H9 (cell line): ENCODE data around the gene AEN. TPM values are rescaled to one million over a fixed set of nuclear protein-coding genes. Genes with fewer than 3 reads are reported as not detected.

Experiments
- DNase-seq: peaks from one replicate; pipeline ENCODE4 v3.0.0-alpha.2; 2017
- H2AFZ ChIP-seq: one replicate; pipeline ENCODE4 v1.6.1; 2013; ENCODE audit warnings: mild to moderate bottlenecking, low read length, control low read depth, moderate library complexity
- H2AK5ac ChIP-seq: 2 replicates; pipeline ENCODE4 v1.6.1; 2013; ENCODE audit warnings: low read length, control low read depth, mixed read lengths; ENCODE audit not compliant: insufficient read length
- H2BK120ac ChIP-seq: one replicate; pipeline ENCODE4 v1.6.1; 2013; ENCODE audit warnings: low read depth, mild to moderate bottlenecking, low read length, control low read depth, inconsistent platforms; ENCODE audit not compliant: poor library complexity, severe bottlenecking
- H2BK12ac ChIP-seq: 2 replicates; pipeline ENCODE4 v1.6.1; 2013; ENCODE audit warnings: low read length, control low read depth, mixed read lengths, low read depth; ENCODE audit not compliant: insufficient read length
- H2BK15ac ChIP-seq: 2 replicates; pipeline ENCODE4 v1.6.1; 2013; ENCODE audit warnings: low read depth, low read length, control low read depth
- H2BK20ac ChIP-seq: one replicate; pipeline ENCODE4 v1.6.1; 2013; ENCODE audit warnings: low read depth, mild to moderate bottlenecking, low read length, control low read depth, inconsistent platforms; ENCODE audit not compliant: poor library complexity, severe bottlenecking
- H2BK5ac ChIP-seq: 2 replicates; pipeline ENCODE4 v1.6.1; 2013; ENCODE audit warnings: low read length, control low read depth, mixed read lengths; ENCODE audit not compliant: insufficient read length
- H3K14ac ChIP-seq: 2 replicates; pipeline ENCODE4 v1.6.1; 2013; ENCODE audit warnings: low read length, control low read depth; ENCODE audit not compliant: insufficient read depth
- H3K18ac ChIP-seq: 2 replicates; pipeline ENCODE4 v1.6.1; 2013; ENCODE audit warnings: low read depth, mild to moderate bottlenecking, mixed read lengths, low read length, control low read depth; ENCODE audit not compliant: insufficient read length
- H3K23ac ChIP-seq: 2 replicates; pipeline ENCODE4 v1.6.1; 2013; ENCODE audit warnings: low read length, control low read depth, mixed read lengths, low read depth; ENCODE audit not compliant: insufficient read length
- H3K23me2 ChIP-seq: 2 replicates; pipeline ENCODE4 v1.6.1; 2013; ENCODE audit warnings: low read depth, mild to moderate bottlenecking, mixed read lengths, low read length, control low read depth; ENCODE audit not compliant: insufficient read length, poor library complexity, severe bottlenecking
- H3K27ac ChIP-seq: 2 replicates; pipeline ENCODE4 v1.5.1; 2013; ENCODE audit warnings: low read length, control low read depth, mixed read lengths, low read depth; ENCODE audit not compliant: insufficient read length
- H3K27me3 ChIP-seq: 2 replicates; pipeline ENCODE4 v1.6.1; 2013; ENCODE audit warnings: low read length, control low read depth, inconsistent platforms; ENCODE audit not compliant: insufficient read depth
- H3K4ac ChIP-seq: 2 replicates; pipeline ENCODE4 v1.6.1; 2013; ENCODE audit warnings: low read depth, mild to moderate bottlenecking, control low read depth, inconsistent platforms, low read length, moderate library complexity
- H3K4me1 ChIP-seq: 2 replicates; pipeline ENCODE4 v1.6.1; 2013; ENCODE audit warnings: low read length, control low read depth, inconsistent platforms; ENCODE audit not compliant: insufficient read depth
- H3K4me2 ChIP-seq: 2 replicates; pipeline ENCODE4 v1.6.1; 2013; ENCODE audit warnings: low read length, control low read depth, mixed read lengths; ENCODE audit not compliant: insufficient read length, insufficient read depth
- H3K56ac ChIP-seq: 2 replicates; pipeline ENCODE4 v1.6.1; 2013; ENCODE audit warnings: low read depth, mild to moderate bottlenecking, mixed read lengths, low read length, control low read depth; ENCODE audit not compliant: insufficient read length
- H3K79me1 ChIP-seq: 2 replicates; pipeline ENCODE4 v1.6.1; 2013; ENCODE audit warnings: low read depth, mild to moderate bottlenecking, moderate library complexity, low read length, control low read depth, inconsistent platforms; ENCODE audit not compliant: insufficient read depth, poor library complexity, severe bottlenecking
- H3K79me2 ChIP-seq: 2 replicates; pipeline ENCODE4 v1.6.1; 2013; ENCODE audit warnings: low read length, control low read depth, inconsistent platforms; ENCODE audit not compliant: insufficient read depth
- H3K9ac ChIP-seq: 2 replicates; pipeline ENCODE4 v1.6.1; 2013; ENCODE audit warnings: low read length, control low read depth, mixed read lengths; ENCODE audit not compliant: insufficient read length; ENCODE audit errors: extremely low read depth
- H3K9me3 ChIP-seq: one replicate; pipeline ENCODE4 v1.6.1; 2013; ENCODE audit warnings: low read depth, low read length, inconsistent platforms; ENCODE audit not compliant: control insufficient read depth
- H3T11ph ChIP-seq: one replicate; pipeline ENCODE4 v1.6.1; 2013; ENCODE audit warnings: mild to moderate bottlenecking, low read length, control low read depth, inconsistent platforms
- H4K20me1 ChIP-seq: one replicate; pipeline ENCODE4 v1.6.1; 2013; ENCODE audit not compliant: control insufficient read depth, insufficient read length, insufficient read depth
- H4K5ac ChIP-seq: 2 replicates; pipeline ENCODE4 v1.6.1; 2013; ENCODE audit warnings: low read depth, mild to moderate bottlenecking, mixed read lengths, low read length, control low read depth; ENCODE audit not compliant: insufficient read length
- H4K8ac ChIP-seq: replicated peaks from 2 replicates; pipeline ENCODE4 v1.6.1; 2013; ENCODE audit warnings: low read length, control low read depth, mixed read lengths, low read depth; ENCODE audit not compliant: insufficient read length
- H4K91ac ChIP-seq: 2 replicates; pipeline ENCODE4 v1.6.1; 2013; ENCODE audit warnings: low read depth, mild to moderate bottlenecking, moderate library complexity, mixed read lengths, low read length, control low read depth; ENCODE audit not compliant: insufficient read length
- H3K27ac Mint-ChIP-seq, 3 experiments: 2 replicates in 2 of 3; 3 replicates in 1 of 3; pipeline ENCODE4 v1.8.0; 2020 to 2021; ENCODE audit warnings: mixed read lengths in 3 of 3, mild to moderate bottlenecking in 1 of 3, moderate library complexity in 1 of 3
- H3K27me3 Mint-ChIP-seq: 2 replicates; pipeline ENCODE4 v1.8.0; 2021; ENCODE audit warnings: low read depth, mild to moderate bottlenecking, moderate library complexity, mixed read lengths
- H3K36me3 Mint-ChIP-seq, 3 experiments: 2 replicates in 2 of 3; 3 replicates in 1 of 3; pipeline ENCODE4 v1.8.0; 2020 to 2021; ENCODE audit warnings: low read depth in 3 of 3, mixed read lengths in 3 of 3; ENCODE audit not compliant: insufficient read depth in 1 of 3
- H3K4me1 Mint-ChIP-seq, 2 experiments: 2 replicates each; pipeline ENCODE4 v1.8.0; 2020; ENCODE audit warnings: mixed read lengths in 2 of 2
- H3K4me3 Mint-ChIP-seq, 2 experiments: 2 replicates in 1 of 2; 3 replicates in 1 of 2; pipeline ENCODE4 v1.8.0; 2020 to 2021; ENCODE audit warnings: mild to moderate bottlenecking in 2 of 2, mixed read lengths in 2 of 2, moderate library complexity in 1 of 2
- H3K9me3 Mint-ChIP-seq, 2 experiments: 2 replicates in 1 of 2; 3 replicates in 1 of 2; pipeline ENCODE4 v1.8.0; 2020; ENCODE audit warnings: mild to moderate bottlenecking in 2 of 2, mixed read lengths in 2 of 2, moderate library complexity in 1 of 2
- CTCF ChIP-seq: fragments of 200-600 bp; sonication (generic); conservative IDR thresholded peaks from 3 replicates; pipeline ENCODE4 v1.8.0; 2021; ENCODE audit warnings: antibody characterized with exemption, mild to moderate bottlenecking
- WGBS: extraction: QIAGEN DNeasy Blood & Tissue Kit; methylation state at CpG from one replicate; pipeline ENCODE4 v1.1.7; 2013; ENCODE audit warnings: missing lambda C conversion rate, low lambda C conversion rate, mixed read lengths; ENCODE audit not compliant: insufficient read length; ENCODE audit errors: extremely low coverage; 5-methylcytosine and 5-hydroxymethylcytosine counted together
- total RNA-seq: library from RNA; stranded (reverse); gene quantifications from 2 replicates; pipeline ENCODE4 v1.2.1, GENCODE V29; 2021

Gene AEN
- total RNA-seq, 1 experiment from 2014 or later = 132 TPM

DNA sequence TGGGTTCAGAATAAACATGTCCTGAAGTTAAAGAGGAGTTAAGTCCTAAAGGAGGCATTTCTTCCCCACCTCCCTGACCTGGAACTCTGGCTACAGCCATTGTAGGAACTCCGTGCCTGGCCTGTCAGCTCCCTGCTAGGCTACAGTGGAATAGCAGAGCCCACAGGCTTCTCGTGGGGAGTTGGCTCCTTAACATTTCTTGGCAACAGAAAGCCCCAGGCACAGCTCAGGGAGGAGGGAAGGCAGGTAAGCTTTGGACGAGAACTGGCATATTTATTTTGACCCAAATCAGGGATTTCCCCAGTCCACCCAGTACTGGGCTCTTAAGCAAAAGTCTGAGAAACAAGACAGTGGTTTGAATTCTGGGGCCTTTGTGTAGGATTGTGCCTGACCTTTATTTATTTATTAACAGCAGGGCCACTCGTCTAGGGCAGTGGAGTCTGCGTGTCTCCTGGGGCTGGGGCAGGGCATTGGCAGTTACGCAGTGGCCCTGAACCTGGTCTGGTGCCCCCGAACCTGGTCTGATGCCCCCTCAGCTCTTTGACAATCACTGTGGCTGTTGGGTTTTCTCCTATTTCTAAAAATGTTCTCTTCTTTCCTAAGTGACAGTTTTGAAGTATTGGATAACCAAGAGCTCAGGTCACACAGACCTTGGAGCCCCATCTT is 9.8 kb downstream of the AEN start:
- no peak for TF ChIP-seq CTCF
- Histone ChIP-seq H2BK15ac (no peak overlapping the region), H3K79me1 (peaks cover 8% of the 10 kb centered on the region), H4K8ac (no peak overlapping the region), H3K27ac (no peak overlapping the region), H3K79me2 (peaks cover 17% of the 10 kb centered on the region; the same call in 1 of the 2 replicates), H4K91ac (no peak overlapping the region), H2AFZ (no peak overlapping the region), H3K4ac (no peak overlapping the region), H3K27me3 (no peaks in the 10 kb centered on the region), H3K9ac (no peak overlapping the region), H4K20me1 (peaks cover 5% of the 10 kb centered on the region), H3K4me2 (no peak overlapping the region), H3K18ac (no peak overlapping the region), H4K5ac (no peak overlapping the region), H3K14ac (no peak overlapping the region), H3K9me3 (no peaks in the 10 kb centered on the region), H3K23me2 (no peaks in the 10 kb centered on the region), H2BK5ac (no peak overlapping the region), H2BK120ac (no peak overlapping the region), H2AK5ac (no peak overlapping the region), H2BK20ac (no peak overlapping the region), H3T11ph (no peak overlapping the region), H3K4me1 (peaks cover 2% of the 10 kb centered on the region; the same call in 1 of the 2 replicates), H3K23ac (no peak overlapping the region), H3K56ac (no peak overlapping the region), H2BK12ac (no peak overlapping the region)
- peak overlapping the region in 2 of 3 experiments; percentile 44 to 56; a peak in 2 of 7 replicates for H3K27ac Mint-ChIP-seq
- H3K27me3 Mint-ChIP-seq = no peaks in the 10 kb centered on the region
- no CpG with 5 or more reads among the region's 7 CpGs for WGBS
- no peaks in the 10 kb centered on the region for H3K9me3 Mint-ChIP-seq
- peaks cover 10 to 17% of the 10 kb centered on the region in 2 experiments for H3K4me1 Mint-ChIP-seq
- H3K36me3 Mint-ChIP-seq = peaks cover 47 to 90% (median 72%) of the 10 kb centered on the region in 3 experiments; a peak in 6 of 7 replicates
- no peak for DNase-seq
- H3K4me3 Mint-ChIP-seq = no peak overlapping the region
